Measurements from ENCODE around the gene STAT2. TPM values are rescaled to one million over a fixed set of nuclear protein-coding genes. Genes with fewer than 3 reads are reported as not detected.

STAT2 gene
- total and polyA plus RNA-seq, 9 of the 15 experiments (the other 6 are each of a cell fraction or from before 2014, with no cell fraction given) = 15.5 to 46.9 (median 40.1) TPM

DNA sequence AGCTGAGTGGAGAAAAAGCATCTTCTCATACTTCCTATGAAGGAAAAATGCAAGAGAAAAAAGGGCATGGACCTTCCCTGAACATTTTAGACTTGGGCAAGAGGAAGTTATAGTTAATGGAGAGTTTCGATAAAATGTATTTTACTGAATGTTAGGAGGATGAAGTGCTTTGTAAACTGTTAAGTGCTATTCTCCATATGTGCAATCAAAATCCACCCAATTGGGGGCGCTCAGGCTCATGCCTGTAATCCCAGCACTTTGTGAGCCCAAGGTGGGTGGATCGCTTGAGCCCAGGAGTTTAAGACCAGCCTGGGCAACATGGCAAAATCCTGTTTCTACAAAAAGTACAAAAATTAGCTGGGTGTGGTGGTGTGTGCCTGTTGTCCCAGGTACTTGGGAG is 42.2 kb downstream of the STAT2 start (continued):
- TF ChIP-seq, protein P1, sequence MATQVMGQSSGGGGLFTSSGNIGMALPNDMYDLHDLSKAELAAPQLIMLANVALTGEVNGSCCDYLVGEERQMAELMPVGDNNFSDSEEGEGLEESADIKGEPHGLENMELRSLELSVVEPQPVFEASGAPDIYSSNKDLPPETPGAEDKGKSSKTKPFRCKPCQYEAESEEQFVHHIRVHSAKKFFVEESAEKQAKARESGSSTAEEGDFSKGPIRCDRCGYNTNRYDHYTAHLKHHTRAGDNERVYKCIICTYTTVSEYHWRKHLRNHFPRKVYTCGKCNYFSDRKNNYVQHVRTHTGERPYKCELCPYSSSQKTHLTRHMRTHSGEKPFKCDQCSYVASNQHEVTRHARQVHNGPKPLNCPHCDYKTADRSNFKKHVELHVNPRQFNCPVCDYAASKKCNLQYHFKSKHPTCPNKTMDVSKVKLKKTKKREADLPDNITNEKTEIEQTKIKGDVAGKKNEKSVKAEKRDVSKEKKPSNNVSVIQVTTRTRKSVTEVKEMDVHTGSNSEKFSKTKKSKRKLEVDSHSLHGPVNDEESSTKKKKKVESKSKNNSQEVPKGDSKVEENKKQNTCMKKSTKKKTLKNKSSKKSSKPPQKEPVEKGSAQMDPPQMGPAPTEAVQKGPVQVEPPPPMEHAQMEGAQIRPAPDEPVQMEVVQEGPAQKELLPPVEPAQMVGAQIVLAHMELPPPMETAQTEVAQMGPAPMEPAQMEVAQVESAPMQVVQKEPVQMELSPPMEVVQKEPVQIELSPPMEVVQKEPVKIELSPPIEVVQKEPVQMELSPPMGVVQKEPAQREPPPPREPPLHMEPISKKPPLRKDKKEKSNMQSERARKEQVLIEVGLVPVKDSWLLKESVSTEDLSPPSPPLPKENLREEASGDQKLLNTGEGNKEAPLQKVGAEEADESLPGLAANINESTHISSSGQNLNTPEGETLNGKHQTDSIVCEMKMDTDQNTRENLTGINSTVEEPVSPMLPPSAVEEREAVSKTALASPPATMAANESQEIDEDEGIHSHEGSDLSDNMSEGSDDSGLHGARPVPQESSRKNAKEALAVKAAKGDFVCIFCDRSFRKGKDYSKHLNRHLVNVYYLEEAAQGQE (IDR thresholded peaks at IDR 0.05; ENCODE audit: borderline replicate concordance) = peak; percentile 38; the same call in 1 of the 2 replicates
- TF ChIP-seq, protein P1 (CRISPR knock-in tag; IDR thresholded peaks at IDR 0.05; ENCODE audit: low read depth) = no peak

Measured in K562 (cell line).